Measurements from ENCODE around the gene CEP290. TPM values are rescaled to one million over a fixed set of nuclear protein-coding genes. Genes with fewer than 3 reads are reported as not detected.
"Not testable (repeated sequence)": the region's sequence is repeated elsewhere in the genome, so short reads cannot be mapped to it uniquely, and the experiment has no call there.

Gene CEP290
- total RNA-seq, 1 donor from 2014 or later, result 28.5 TPM

- Mint-ChIP-seq H3K4me3 (peak overlapping the region; percentile 92), H3K4me1 (ENCODE audit: unreplicated experiment) (peaks cover 32% of the 10 kb centered on the region), H3K36me3 (peaks cover 13% of the 10 kb centered on the region), H3K9me3 (no peaks in the 10 kb centered on the region), H3K27me3 (no peaks in the 10 kb centered on the region), H3K27ac (peak overlapping the region; percentile 93)
- TF ChIP-seq CTCF (conservative IDR thresholded peaks at IDR 0.05), result no peak
- no peak for DNase-seq (ENCODE audit: extremely low spot score, unreplicated experiment)
Observed at GRCh38 chr12:88142610-88142991, 713 bp upstream of the CEP290 start.

GRCh38 chr12:88141425-88141773, 489 bp downstream of the CEP290 start:
- Mint-ChIP-seq H3K4me3 (peak overlapping the region; percentile 92), H3K36me3 (peaks cover 16% of the 10 kb centered on the region), H3K27ac (peak overlapping the region; percentile 93), H3K27me3 (no peaks in the 10 kb centered on the region), H3K4me1 (ENCODE audit: unreplicated experiment) (peaks cover 32% of the 10 kb centered on the region), H3K9me3 (no peaks in the 10 kb centered on the region)
- no peak for TF ChIP-seq CTCF (conservative IDR thresholded peaks at IDR 0.05)
- DNase-seq (ENCODE audit: extremely low spot score, unreplicated experiment), result no peak

- DNase-seq (ENCODE audit: extremely low spot score, unreplicated experiment); H3K9me3 Mint-ChIP-seq; H3K27me3 Mint-ChIP-seq; H3K27ac Mint-ChIP-seq; H3K4me3 Mint-ChIP-seq: not testable (repeated sequence)
- Mint-ChIP-seq H3K36me3 (peaks cover 20% of the 10 kb centered on the region), H3K4me1 (ENCODE audit: unreplicated experiment) (peaks cover 17% of the 10 kb centered on the region)
Observed at GRCh38 chr12:88139711-88140110, 2.2 kb downstream of the CEP290 start.

- H3K36me3 Mint-ChIP-seq, result peaks cover 22% of the 10 kb centered on the region
- H3K27ac Mint-ChIP-seq; H3K27me3 Mint-ChIP-seq; H3K4me1 Mint-ChIP-seq (ENCODE audit: unreplicated experiment); H3K4me3 Mint-ChIP-seq; DNase-seq (ENCODE audit: extremely low spot score, unreplicated experiment); H3K9me3 Mint-ChIP-seq: not testable (repeated sequence)
Observed at GRCh38 chr12:88133181-88133580, 8.7 kb downstream of the CEP290 start.

GRCh38 chr12:88132392-88132791, 9.5 kb downstream of the CEP290 start:
- no peak for DNase-seq (ENCODE audit: extremely low spot score, unreplicated experiment)
- H3K36me3 Mint-ChIP-seq, result peaks cover 18% of the 10 kb centered on the region

GRCh38 chr12:88127855-88128254, 14.0 kb downstream of the CEP290 start:
- Mint-ChIP-seq H3K9me3 (no peaks in the 10 kb centered on the region), H3K36me3 (peaks cover 7% of the 10 kb centered on the region), H3K27ac (no peak overlapping the region), H3K4me1 (ENCODE audit: unreplicated experiment) (no peaks in the 10 kb centered on the region), H3K4me3 (no peak overlapping the region), H3K27me3 (no peaks in the 10 kb centered on the region)
- DNase-seq (ENCODE audit: extremely low spot score, unreplicated experiment), result no peak
- TF ChIP-seq CTCF (conservative IDR thresholded peaks at IDR 0.05), result no peak

More at GRCh38 chr12:88132392-88132791, 9.5 kb downstream of the CEP290 start:
- Mint-ChIP-seq H3K9me3 (no peaks in the 10 kb centered on the region), H3K27ac (no peak overlapping the region), H3K27me3 (no peaks in the 10 kb centered on the region), H3K4me3 (no peak overlapping the region), H3K4me1 (ENCODE audit: unreplicated experiment) (no peaks in the 10 kb centered on the region)
- TF ChIP-seq CTCF (conservative IDR thresholded peaks at IDR 0.05), result no peak

- H3K9me3 Mint-ChIP-seq, result no peaks in the 10 kb centered on the region
- H3K27ac Mint-ChIP-seq, result no peak overlapping the region
Observed at GRCh38 chr12:88127099-88127498, 14.8 kb downstream of the CEP290 start.

More at GRCh38 chr12:88127099-88127498, 14.8 kb downstream of the CEP290 start:
- TF ChIP-seq CTCF (conservative IDR thresholded peaks at IDR 0.05), result no peak
- H3K4me1 Mint-ChIP-seq (ENCODE audit: unreplicated experiment), result no peaks in the 10 kb centered on the region
- no peaks in the 10 kb centered on the region for H3K27me3 Mint-ChIP-seq
- DNase-seq (ENCODE audit: extremely low spot score, unreplicated experiment), result no peak
- peaks cover 7% of the 10 kb centered on the region for H3K36me3 Mint-ChIP-seq
- H3K4me3 Mint-ChIP-seq, result no peak overlapping the region
